Stomach (tissue), 9 donors: ENCODE measurements around the gene DOCK4. TPM values are rescaled to one million over a fixed set of nuclear protein-coding genes. Genes with fewer than 3 reads are reported as not detected.

Experiments
- DNase-seq, 2 donors: peaks; one replicate each; pipeline versions ENCODE4 v3.0.0 to v3.0.0-alpha.2; 2013 to 2019
- H3K27ac ChIP-seq, 5 donors: fragments of 200-600 bp in 4 of 5; sonication (generic) in 4 of 5; one replicate each; pipeline ENCODE4 v1.5.1; 2013 to 2019; ENCODE audit warnings: mild to moderate bottlenecking in 1 of 5, moderate library complexity in 1 of 5
- H3K27me3 ChIP-seq, 3 donors: fragments of 200-600 bp; sonication (generic); one replicate each; pipeline ENCODE4 v1.5.1; 2017 to 2019; ENCODE audit warnings: mixed run types in 1 of 3
- H3K36me3 ChIP-seq, 4 donors: fragments of 200-600 bp; sonication (generic); 1 replicate in 3 of 4; 2 replicates in 1 of 4; pipeline ENCODE4 v1.5.1; 2016 to 2019
- H3K4me1 ChIP-seq, 4 donors: fragments of 200-600 bp; sonication (generic); one replicate each; pipeline ENCODE4 v1.5.1; 2016 to 2019
- H3K4me3 ChIP-seq, 4 donors: fragments of 200-600 bp; sonication (generic) in 3 of 4; one replicate each; pipeline ENCODE4 v1.5.1; 2016 to 2019; ENCODE audit warnings: mild to moderate bottlenecking in 1 of 4
- H3K9me3 ChIP-seq, 4 donors: fragments of 200-600 bp; sonication (generic); one replicate each; pipeline ENCODE4 v1.5.1; 2016 to 2019
- EP300 ChIP-seq: sonication (generic); formaldehyde crosslinking; IDR thresholded peaks from one replicate; pipeline ENCODE4 v1.6.1; 2017; ENCODE audit warnings: antibody characterized with exemption
- POLR2A ChIP-seq, 4 donors: fragments of 450-650 bp; IDR thresholded peaks; one replicate each; pipeline ENCODE4 v1.6.1; 2016; ENCODE audit warnings: antibody characterized with exemption in 4 of 4, control low read depth in 2 of 4, mild to moderate bottlenecking in 1 of 4, moderate library complexity in 1 of 4
- POLR2AphosphoS5 ChIP-seq, 3 donors: sonication (generic); formaldehyde crosslinking; IDR thresholded peaks; one replicate each; pipeline ENCODE4 v1.6.1; 2016; ENCODE audit warnings: antibody characterized with exemption in 3 of 3
- WGBS, 5 donors: extraction: QIAGEN DNeasy Blood & Tissue Kit in 3 of 5; methylation state at CpG; one replicate each; pipeline versions ENCODE4 v1.1.5 to v1.1.7; 2013 to 2018; 5-methylcytosine and 5-hydroxymethylcytosine counted together
- intact Hi-C: fragments of 100-400 bp; cut with DNase I; formaldehyde crosslinking; loops from one replicate; pipeline ENCODE4 v1.15.1; 2023; ENCODE audit warnings: low total_unique reads
- polyA plus RNA-seq, 3 donors: library from polyadenylated mRNA; stranded (reverse); fragments of 200-250 nt; gene quantifications; one replicate each; pipeline ENCODE4 v1.2.3, GENCODE V29; 2013
- total RNA-seq, 5 donors: library from RNA; depleted of rRNA; stranded (reverse); fragments of >200 nt; gene quantifications; one replicate each; pipeline versions ENCODE4 v1.1.0 to v1.2.3, GENCODE V29; 2014 to 2016
- TF ChIP-seq, protein P1 (sequence below), 7 experiments: fragments of 450-650 bp in 4 of 7; fragments of 200-600 bp in 3 of 7; sonication (generic) in 3 of 7; IDR thresholded peaks; one replicate each; pipeline ENCODE4 v1.5.1; 2016 to 2019; ENCODE audit warnings: antibody characterized with exemption in 7 of 7, control low read depth in 2 of 7, mild to moderate bottlenecking in 1 of 7
- donor health status: healthy with polysubstance abuse.
- donor health status: Bipolar disorder and iron deficiency.
- donor health status: healthy.

The DOCK4 gene
- total and polyA plus RNA-seq, 8 donors, result 1.1 to 54.9 (median 16.4) TPM

DNA sequence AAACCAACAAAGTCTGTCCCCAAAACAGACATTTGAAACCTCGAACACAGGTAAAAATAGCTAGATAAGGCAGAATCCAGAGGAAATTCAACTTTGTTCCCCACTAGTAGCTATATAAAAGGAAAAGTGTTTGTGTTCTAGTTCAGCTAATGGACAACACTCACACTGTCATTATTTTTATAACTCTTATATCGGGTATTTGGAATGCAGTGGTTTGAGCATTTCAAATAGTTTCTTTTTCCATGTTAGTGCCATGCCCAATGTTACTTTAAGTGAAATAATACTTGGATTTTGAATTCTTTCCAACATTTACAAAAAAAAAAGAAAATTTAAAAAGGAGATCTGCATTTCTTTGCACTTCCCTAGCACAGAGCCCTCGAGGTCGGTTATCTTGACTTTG is 213.6 kb downstream of the DOCK4 start:
- no peak overlapping the region for H3K27ac ChIP-seq
- H3K9me3 ChIP-seq, result no peaks in the 10 kb centered on the region
- DNase-seq, result no peak
- peaks cover 0 to 5% (median 2%) of the 10 kb centered on the region in 4 donors for H3K4me1 ChIP-seq
- no peak overlapping the region for H3K4me3 ChIP-seq
- intact Hi-C loops, result no loop called here
- WGBS, 5 donors, result 46 to 62% (median 52%) methylated on average over 4 of the region's 4 CpGs
- TF ChIP-seq POLR2AphosphoS5 (IDR thresholded peaks at IDR 0.05), result no peak
- TF ChIP-seq EP300, result no peak
- TF ChIP-seq, protein P1, sequence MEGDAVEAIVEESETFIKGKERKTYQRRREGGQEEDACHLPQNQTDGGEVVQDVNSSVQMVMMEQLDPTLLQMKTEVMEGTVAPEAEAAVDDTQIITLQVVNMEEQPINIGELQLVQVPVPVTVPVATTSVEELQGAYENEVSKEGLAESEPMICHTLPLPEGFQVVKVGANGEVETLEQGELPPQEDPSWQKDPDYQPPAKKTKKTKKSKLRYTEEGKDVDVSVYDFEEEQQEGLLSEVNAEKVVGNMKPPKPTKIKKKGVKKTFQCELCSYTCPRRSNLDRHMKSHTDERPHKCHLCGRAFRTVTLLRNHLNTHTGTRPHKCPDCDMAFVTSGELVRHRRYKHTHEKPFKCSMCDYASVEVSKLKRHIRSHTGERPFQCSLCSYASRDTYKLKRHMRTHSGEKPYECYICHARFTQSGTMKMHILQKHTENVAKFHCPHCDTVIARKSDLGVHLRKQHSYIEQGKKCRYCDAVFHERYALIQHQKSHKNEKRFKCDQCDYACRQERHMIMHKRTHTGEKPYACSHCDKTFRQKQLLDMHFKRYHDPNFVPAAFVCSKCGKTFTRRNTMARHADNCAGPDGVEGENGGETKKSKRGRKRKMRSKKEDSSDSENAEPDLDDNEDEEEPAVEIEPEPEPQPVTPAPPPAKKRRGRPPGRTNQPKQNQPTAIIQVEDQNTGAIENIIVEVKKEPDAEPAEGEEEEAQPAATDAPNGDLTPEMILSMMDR (IDR thresholded peaks at IDR 0.05), result no peak
- TF ChIP-seq POLR2A (IDR thresholded peaks at IDR 0.05), result no peak
- peaks cover 0 to 7% (median 0%) of the 10 kb centered on the region in 4 donors for H3K36me3 ChIP-seq
- H3K27me3 ChIP-seq, result no peaks in the 10 kb centered on the region

DNA sequence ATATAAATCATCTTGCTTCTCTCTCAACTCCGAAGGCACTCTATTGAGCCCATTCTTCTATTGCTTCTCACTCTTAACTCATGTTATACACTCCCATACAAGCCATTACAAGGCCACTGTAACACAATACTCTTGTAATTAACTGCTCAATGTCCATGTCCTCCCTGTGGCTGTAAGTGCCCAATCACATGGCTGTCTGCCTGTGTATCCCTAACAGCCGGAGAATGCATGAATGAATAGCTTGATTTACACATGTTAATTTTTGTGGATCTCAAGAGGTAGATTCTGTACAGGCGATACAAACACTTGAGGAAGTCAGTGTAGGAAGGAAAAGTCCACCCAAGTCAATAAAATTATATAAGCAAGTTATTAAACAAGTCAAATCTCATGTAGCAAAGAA is 215.6 kb downstream of the DOCK4 start:
- H3K9me3 ChIP-seq, result no peaks in the 10 kb centered on the region
- DNase-seq, result no peak
- H3K27ac ChIP-seq, result no peak overlapping the region
- WGBS, 5 donors, result 87 to 92% (median 90%) methylated on average over 3 of the region's 3 CpGs
- intact Hi-C loops, result no loop called here
- TF ChIP-seq, protein P1 (IDR thresholded peaks at IDR 0.05), result no peak
- no peak for TF ChIP-seq EP300
- no peak for TF ChIP-seq POLR2A (IDR thresholded peaks at IDR 0.05)
- TF ChIP-seq POLR2AphosphoS5 (IDR thresholded peaks at IDR 0.05), result no peak
- peaks cover 0 to 5% (median 2%) of the 10 kb centered on the region in 4 donors for H3K4me1 ChIP-seq
- no peaks in the 10 kb centered on the region for H3K27me3 ChIP-seq
- H3K36me3 ChIP-seq, result peaks cover 0 to 7% (median 0%) of the 10 kb centered on the region in 4 donors
- H3K4me3 ChIP-seq, result no peak overlapping the region

DNA sequence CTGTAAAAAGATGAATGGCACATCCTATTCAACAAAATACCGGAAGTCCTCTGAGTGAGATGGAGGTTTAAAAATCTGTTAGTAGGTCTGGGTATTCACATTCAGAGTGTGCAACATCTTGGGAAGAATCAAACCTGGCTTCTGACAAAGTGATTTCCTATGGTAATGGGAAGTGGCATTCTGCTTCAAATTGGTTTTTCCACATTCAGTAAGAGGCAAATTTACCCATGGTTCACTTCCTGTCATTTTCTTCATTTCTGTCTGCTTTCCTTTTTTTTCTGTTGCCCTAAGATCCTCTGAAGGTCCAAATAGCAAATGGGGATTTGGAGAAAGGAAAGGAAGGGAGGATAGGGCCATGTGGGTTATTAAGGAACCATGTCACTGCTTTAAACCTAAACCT is 218.3 kb downstream of the DOCK4 start:
- no peak overlapping the region for H3K4me3 ChIP-seq
- H3K36me3 ChIP-seq, result peaks cover 0 to 12% (median 9%) of the 10 kb centered on the region in 4 donors
- H3K27ac ChIP-seq, result peak overlapping the region in 3 of 5 donors; percentile 9 to 43 (median 38)
- no peak for DNase-seq
- H3K9me3 ChIP-seq, result no peaks in the 10 kb centered on the region
- peaks cover 0 to 5% (median 2%) of the 10 kb centered on the region in 4 donors for H3K4me1 ChIP-seq
- no peak for TF ChIP-seq POLR2A (IDR thresholded peaks at IDR 0.05)
- TF ChIP-seq, protein P1 (IDR thresholded peaks at IDR 0.05), result no peak
- TF ChIP-seq POLR2AphosphoS5 (IDR thresholded peaks at IDR 0.05), result no peak
- TF ChIP-seq EP300, result no peak
- intact Hi-C loops, result no loop called here
- no peaks in the 10 kb centered on the region for H3K27me3 ChIP-seq
- WGBS, 5 donors, result 81 to 90% (median 86%) methylated on average over 1 of the region's 1 CpG

DNA sequence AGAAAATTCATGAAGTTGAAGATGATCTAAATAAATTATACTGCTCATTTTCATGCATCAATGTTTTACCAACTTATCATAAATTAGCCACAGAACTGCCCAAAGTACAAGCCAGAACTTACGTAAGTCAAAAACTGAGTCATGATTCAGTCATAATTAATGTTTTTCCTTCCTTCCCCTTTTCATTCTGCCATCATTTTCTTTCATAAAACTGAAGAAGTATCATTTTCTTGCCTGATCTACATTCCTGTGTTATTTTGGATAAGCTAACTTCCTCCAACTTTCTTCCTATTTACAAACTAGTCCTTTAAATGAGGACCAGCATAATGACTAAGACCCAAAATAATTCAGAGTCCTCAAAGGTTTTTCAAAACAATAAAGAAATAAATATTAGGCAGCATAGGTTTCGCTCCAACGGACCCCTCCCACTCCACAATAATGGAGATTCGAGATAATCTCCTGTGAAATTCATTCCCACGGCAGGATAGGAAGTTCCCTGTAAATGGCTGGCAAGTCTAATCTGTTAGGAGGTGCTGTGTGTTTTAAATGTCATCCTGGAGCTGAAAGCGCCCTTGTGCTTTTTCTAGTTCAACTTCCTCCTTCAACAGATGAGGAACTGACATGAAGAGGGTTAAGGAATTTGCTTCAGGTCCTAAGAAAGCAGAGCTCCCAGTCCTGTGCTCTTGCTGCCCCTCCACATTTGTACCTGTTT is 218.9 kb downstream of the DOCK4 start:
- intact Hi-C loops, result no loop called here
- DNase-seq, result no peak
- no peaks in the 10 kb centered on the region for H3K4me1 ChIP-seq
- no peak overlapping the region for H3K4me3 ChIP-seq
- no peaks in the 10 kb centered on the region for H3K27me3 ChIP-seq
- WGBS, 5 donors, result 42 to 55% (median 47%) methylated on average over 6 of the region's 6 CpGs
- no peak for TF ChIP-seq POLR2AphosphoS5 (IDR thresholded peaks at IDR 0.05)
- no peak for TF ChIP-seq POLR2A (IDR thresholded peaks at IDR 0.05)
- TF ChIP-seq EP300, result no peak
- TF ChIP-seq, protein P1 (IDR thresholded peaks at IDR 0.05), result no peak
- H3K27ac ChIP-seq, result peak overlapping the region in 3 of 5 donors; percentile 9 to 43 (median 38)
- no peaks in the 10 kb centered on the region for H3K9me3 ChIP-seq
- H3K36me3 ChIP-seq, result peaks cover 0 to 12% (median 9%) of the 10 kb centered on the region in 4 donors
